ENCODE results near the gene ABTB1. TPM values are rescaled to one million over a fixed set of nuclear protein-coding genes. Genes with fewer than 3 reads are reported as not detected.
"Not testable (repeated sequence)": the region's sequence is repeated elsewhere in the genome, so short reads cannot be mapped to it uniquely, and the experiment has no call there.

ABTB1 gene
- total and polyA plus RNA-seq, 9 of the 15 experiments (the other 6 are each of a cell fraction or from before 2014, with no cell fraction given), result 0.04 to 2.3 (median 0.55) TPM; not detected in 1

GRCh38 chr3:127680798-127681221 lies 8.1 kb downstream of the ABTB1 start (continued):
- no peak for TF ChIP-seq MAX (CRISPR knock-in tag; IDR thresholded peaks at IDR 0.05)

GRCh38 chr3:127682175-127682554 lies 9.4 kb downstream of the ABTB1 start:
- CTCF ChIA-PET (ENCODE audit: low intra/inter-chr PET ratio); BruUV-seq (replicated peaks); POLR2A ChIA-PET: not testable (repeated sequence)

GRCh38 chr3:127682561-127682960 lies 9.8 kb downstream of the ABTB1 start:
- Histone ChIP-seq H3K9me1 (ENCODE audit: control insufficient read depth, insufficient read depth, low read length) (no peaks in the 10 kb centered on the region), H2AFZ (ENCODE audit: low read depth, low read length) (no peak overlapping the region), H3K9me3 (replicated peaks; ENCODE audit: control insufficient read depth, insufficient read depth, low read depth, low read length) (no peaks in the 10 kb centered on the region), H4K20me1 (replicated peaks; ENCODE audit: control insufficient read depth, insufficient read depth, low read length) (no peaks in the 10 kb centered on the region), H3K36me3 (ENCODE audit: control insufficient read depth, insufficient read depth, low read length) (no peaks in the 10 kb centered on the region), H3K79me2 (ENCODE audit: control insufficient read depth, insufficient read depth, low read length) (no peaks in the 10 kb centered on the region), H3K9ac (ENCODE audit: insufficient read depth in 1 of 2, low read depth in 2 of 2, low read length in 2 of 2) (no peak overlapping the region), H3K4me1 (replicated peaks in 1 of 2; ENCODE audit: control insufficient read depth in 2 of 2, insufficient read depth in 2 of 2, low read length in 2 of 2) (peaks cover 0 to 12% of the 10 kb centered on the region in 2 experiments; a peak in 2 of 5 replicates), H3K27me3 (ENCODE audit: control insufficient read depth in 2 of 2, insufficient read depth in 2 of 2, low read length in 2 of 2) (no peaks in the 10 kb centered on the region), H3K4me3 (no peak overlapping the region), H3K4me2 (ENCODE audit: insufficient read depth, low read length) (no peak overlapping the region), H3K27ac (ENCODE audit: extremely low read depth, low read depth, low read length) (no peak overlapping the region)
- in situ Hi-C loops (cut with MboI), result no loop called here
- FAIRE-seq (no peak), DNase-seq (ENCODE audit: extremely low read depth in 1 of 4, low spot score in 3 of 4) (no peak), ATAC-seq (no peak)
- intact Hi-C loops (cut with micrococcal nuclease), result loop anchor here (10.0 kb wide), 1 partner anchor 282 kb away; no protein-coding TSS in a partner anchor
- BruUV-seq (replicated peaks), result no TSS peak
- WGBS (ENCODE audit: insufficient coverage, low coverage, missing lambda C conversion rate), result 35% methylated on average over 8 of the region's 8 CpGs
- ChIA-PET CTCF (ENCODE audit: low intra/inter-chr PET ratio) (no interaction called here), POLR2A (interaction anchor here (0.6 kb wide), 1 partner anchor 31 kb away, joined by 3 read pairs; no protein-coding TSS in a partner anchor)
- TF ChIP-seq MEF2D (tag; conservative IDR thresholded peaks at IDR 0.05; ENCODE audit: low read depth) (no peak), ZNF57 (CRISPR knock-in tag; IDR thresholded peaks at IDR 0.05) (no peak), BMI1 (IDR thresholded peaks at IDR 0.05; ENCODE audit: low read length) (no peak), CUX1 (CRISPR knock-in tag; IDR thresholded peaks at IDR 0.05) (no peak), ZNF639 (CRISPR knock-in tag; conservative IDR thresholded peaks at IDR 0.05 in 1 of 2, IDR thresholded peaks at IDR 0.05 in 1 of 2) (no peak)

More at GRCh38 chr3:127682175-127682554, 9.4 kb downstream of the ABTB1 start:
- H3K27me3 ChIP-seq (ENCODE audit: control insufficient read depth in 2 of 2, insufficient read depth in 2 of 2, low read length in 2 of 2); H3K9me3 ChIP-seq (replicated peaks; ENCODE audit: control insufficient read depth, insufficient read depth, low read depth, low read length); DNase-seq (ENCODE audit: extremely low read depth in 1 of 4, low spot score in 3 of 4); H3K79me2 ChIP-seq (ENCODE audit: control insufficient read depth, insufficient read depth, low read length); H3K4me3 ChIP-seq; H4K20me1 ChIP-seq (replicated peaks; ENCODE audit: control insufficient read depth, insufficient read depth, low read length); ATAC-seq; H3K27ac ChIP-seq (ENCODE audit: extremely low read depth, low read depth, low read length); FAIRE-seq; H3K9ac ChIP-seq (ENCODE audit: insufficient read depth in 1 of 2, low read depth in 2 of 2, low read length in 2 of 2); H2AFZ ChIP-seq (ENCODE audit: low read depth, low read length); H3K9me1 ChIP-seq (ENCODE audit: control insufficient read depth, insufficient read depth, low read length); in situ Hi-C loops (cut with MboI); H3K4me2 ChIP-seq (ENCODE audit: insufficient read depth, low read length); H3K36me3 ChIP-seq (ENCODE audit: control insufficient read depth, insufficient read depth, low read length): not testable (repeated sequence)
- peaks cover 0 to 15% of the 10 kb centered on the region in 2 experiments; a peak in 2 of 5 replicates for H3K4me1 ChIP-seq (replicated peaks in 1 of 2; ENCODE audit: control insufficient read depth in 2 of 2, insufficient read depth in 2 of 2, low read length in 2 of 2)
- intact Hi-C loops (cut with micrococcal nuclease), result loop anchor here (10.0 kb wide), 1 partner anchor 283 kb away; no protein-coding TSS in a partner anchor
- WGBS (ENCODE audit: insufficient coverage, low coverage, missing lambda C conversion rate), result 27% methylated on average over 3 of the region's 6 CpGs

Data from K562 (cell line).